Mesothelial cell of epicardium (in vitro differentiated cells): ENCODE results near the gene DNAJC16. TPM values are rescaled to one million over a fixed set of nuclear protein-coding genes. Genes with fewer than 3 reads are reported as not detected.
"Not testable (repeated sequence)": the region's sequence is repeated elsewhere in the genome, so short reads cannot be mapped to it uniquely, and the experiment has no call there.

Source experiments
- DNase-seq, 2 experiments: peaks; one replicate each; pipeline ENCODE4 v3.0.0; 2021; ENCODE audit warnings: low spot score in 2 of 2; ENCODE audit not compliant: unreplicated experiment in 2 of 2
- H3K27ac Mint-ChIP-seq: 2 replicates; pipeline ENCODE4 v1.8.0; 2021; ENCODE audit warnings: mixed read lengths
- H3K27me3 Mint-ChIP-seq: 2 replicates; pipeline ENCODE4 v1.8.0; 2021; ENCODE audit warnings: low read depth, mixed read lengths
- H3K36me3 Mint-ChIP-seq: 2 replicates; pipeline ENCODE4 v1.8.0; 2021; ENCODE audit warnings: mixed read lengths
- H3K4me1 Mint-ChIP-seq: 2 replicates; pipeline ENCODE4 v1.8.0; 2021; ENCODE audit warnings: mixed read lengths
- H3K4me3 Mint-ChIP-seq: 2 replicates; pipeline ENCODE4 v1.8.0; 2021; ENCODE audit warnings: mild to moderate bottlenecking, moderate library complexity, mixed read lengths
- H3K9me3 Mint-ChIP-seq: 2 replicates; pipeline ENCODE4 v1.8.0; 2021; ENCODE audit warnings: mixed read lengths
- total RNA-seq: library from RNA; stranded (reverse); gene quantifications from 3 replicates; pipeline ENCODE4 v1.2.1, GENCODE V29; 2021
- TF ChIP-seq, protein P1 (sequence below): fragments of 200-600 bp; sonication (generic); IDR thresholded peaks from one replicate; pipeline ENCODE4 v1.5.0; 2021; ENCODE audit warnings: antibody characterized with exemption; ENCODE audit not compliant: unreplicated experiment

DNAJC16 gene
- total RNA-seq, 1 donor from 2014 or later = 24.7 TPM

DNA sequence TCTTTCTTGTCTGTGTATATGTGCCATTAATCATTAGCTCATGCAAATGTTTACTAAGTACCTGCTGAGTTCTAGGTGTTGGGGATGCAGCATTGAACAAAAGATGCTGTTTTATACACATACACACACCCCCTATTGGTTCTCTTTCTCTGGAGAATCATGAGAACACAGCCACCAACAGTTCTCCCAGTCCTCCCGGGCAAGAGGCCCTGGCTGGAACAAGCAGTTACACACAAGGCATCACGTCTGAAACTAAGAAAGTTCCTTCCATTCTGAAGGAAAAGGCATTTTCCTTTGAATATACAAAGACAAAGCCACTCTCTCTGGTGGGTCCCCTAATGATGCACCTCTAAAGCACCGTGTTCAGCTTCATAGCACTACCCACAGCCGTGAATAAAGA, 13.5 kb upstream of the DNAJC16 start:
- DNase-seq = no peak
- no peaks in the 10 kb centered on the region for H3K9me3 Mint-ChIP-seq
- H3K4me3 Mint-ChIP-seq = no peak overlapping the region
- H3K27me3 Mint-ChIP-seq = no peaks in the 10 kb centered on the region
- H3K27ac Mint-ChIP-seq = no peak overlapping the region
- TF ChIP-seq, protein P1, sequence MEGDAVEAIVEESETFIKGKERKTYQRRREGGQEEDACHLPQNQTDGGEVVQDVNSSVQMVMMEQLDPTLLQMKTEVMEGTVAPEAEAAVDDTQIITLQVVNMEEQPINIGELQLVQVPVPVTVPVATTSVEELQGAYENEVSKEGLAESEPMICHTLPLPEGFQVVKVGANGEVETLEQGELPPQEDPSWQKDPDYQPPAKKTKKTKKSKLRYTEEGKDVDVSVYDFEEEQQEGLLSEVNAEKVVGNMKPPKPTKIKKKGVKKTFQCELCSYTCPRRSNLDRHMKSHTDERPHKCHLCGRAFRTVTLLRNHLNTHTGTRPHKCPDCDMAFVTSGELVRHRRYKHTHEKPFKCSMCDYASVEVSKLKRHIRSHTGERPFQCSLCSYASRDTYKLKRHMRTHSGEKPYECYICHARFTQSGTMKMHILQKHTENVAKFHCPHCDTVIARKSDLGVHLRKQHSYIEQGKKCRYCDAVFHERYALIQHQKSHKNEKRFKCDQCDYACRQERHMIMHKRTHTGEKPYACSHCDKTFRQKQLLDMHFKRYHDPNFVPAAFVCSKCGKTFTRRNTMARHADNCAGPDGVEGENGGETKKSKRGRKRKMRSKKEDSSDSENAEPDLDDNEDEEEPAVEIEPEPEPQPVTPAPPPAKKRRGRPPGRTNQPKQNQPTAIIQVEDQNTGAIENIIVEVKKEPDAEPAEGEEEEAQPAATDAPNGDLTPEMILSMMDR = no peak
- peaks cover 38% of the 10 kb centered on the region for H3K36me3 Mint-ChIP-seq
- H3K4me1 Mint-ChIP-seq = no peaks in the 10 kb centered on the region

DNA sequence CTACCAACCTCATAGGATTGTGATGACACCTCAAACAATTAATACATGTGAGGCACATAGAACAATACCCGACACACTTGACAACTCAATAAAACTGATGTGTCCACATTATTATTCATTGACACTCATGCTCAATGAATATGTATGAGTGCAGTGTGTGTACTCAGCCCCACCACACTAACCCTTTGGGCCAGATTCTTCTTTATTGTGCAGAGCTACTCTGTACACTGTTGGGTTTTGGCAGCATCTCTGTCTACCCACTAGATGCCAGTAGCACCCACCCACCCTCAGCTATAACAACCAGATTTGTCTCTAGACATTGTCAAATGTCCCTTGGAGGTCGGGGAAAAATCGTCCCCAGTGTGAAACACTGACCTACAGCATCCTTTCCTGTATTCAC, 12.7 kb upstream of the DNAJC16 start:
- TF ChIP-seq, protein P1 = no peak
- Mint-ChIP-seq H3K4me1 (no peaks in the 10 kb centered on the region), H3K9me3 (no peaks in the 10 kb centered on the region), H3K27me3 (no peaks in the 10 kb centered on the region), H3K4me3 (no peak overlapping the region), H3K27ac (no peak overlapping the region), H3K36me3 (peaks cover 37% of the 10 kb centered on the region)
- no peak for DNase-seq

DNA sequence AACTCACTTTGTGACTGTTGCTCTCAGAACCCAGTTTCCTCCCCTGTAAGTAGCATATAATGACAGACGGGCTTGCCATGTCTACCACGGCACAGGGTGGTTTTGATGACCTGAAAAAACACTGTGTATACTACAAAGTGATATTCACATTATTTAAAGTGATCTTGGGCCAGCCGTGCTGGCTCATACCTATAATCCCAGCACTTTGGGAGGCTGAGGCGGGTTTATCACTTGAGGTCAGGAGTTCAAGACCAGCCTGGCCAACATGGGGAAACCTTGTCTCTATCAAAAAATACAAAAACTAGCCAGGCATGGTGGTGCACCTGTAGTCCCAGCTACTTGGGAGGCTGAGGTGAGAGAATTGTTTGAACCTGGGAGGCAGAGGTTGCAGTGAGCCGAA, 12.1 kb upstream of the DNAJC16 start:
- not testable (repeated sequence) for H3K9me3 Mint-ChIP-seq, H3K27ac Mint-ChIP-seq, H3K4me3 Mint-ChIP-seq, DNase-seq, H3K4me1 Mint-ChIP-seq, H3K27me3 Mint-ChIP-seq
- H3K36me3 Mint-ChIP-seq = peaks cover 34% of the 10 kb centered on the region

DNA sequence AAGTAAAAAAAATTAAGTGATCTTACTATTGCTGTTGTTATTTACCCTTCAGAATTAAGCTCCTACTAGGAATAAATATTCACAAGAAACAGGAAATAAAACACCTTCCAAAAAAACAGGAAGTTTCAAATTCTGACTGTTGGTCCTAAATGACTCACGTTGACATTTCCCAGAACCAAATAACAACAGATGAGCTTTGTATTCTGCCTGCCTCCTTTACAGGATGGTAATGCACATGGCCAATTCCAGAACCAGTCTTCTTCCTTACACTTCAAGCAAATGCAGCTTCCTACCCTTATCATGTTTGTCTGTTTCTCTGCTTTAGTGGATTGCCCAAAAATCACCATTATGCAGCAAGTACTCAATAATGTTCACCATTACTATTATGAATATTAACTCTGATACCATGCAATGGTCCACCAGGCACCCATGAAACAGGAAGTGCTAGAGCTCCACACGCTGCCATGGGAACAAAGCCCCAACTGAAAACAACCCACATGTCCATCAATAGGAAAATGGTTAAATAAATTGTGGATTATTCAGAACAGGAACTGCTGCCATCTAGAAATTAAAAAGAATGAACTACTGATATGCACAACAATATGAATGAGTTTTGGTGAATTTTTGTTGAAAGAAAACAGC, 11.5 kb upstream of the DNAJC16 start:
- DNase-seq = no peak
- Mint-ChIP-seq H3K27ac (no peak overlapping the region), H3K9me3 (no peaks in the 10 kb centered on the region), H3K4me1 (no peaks in the 10 kb centered on the region), H3K27me3 (no peaks in the 10 kb centered on the region), H3K4me3 (no peak overlapping the region), H3K36me3 (peaks cover 34% of the 10 kb centered on the region)
- TF ChIP-seq, protein P1 = no peak

DNA sequence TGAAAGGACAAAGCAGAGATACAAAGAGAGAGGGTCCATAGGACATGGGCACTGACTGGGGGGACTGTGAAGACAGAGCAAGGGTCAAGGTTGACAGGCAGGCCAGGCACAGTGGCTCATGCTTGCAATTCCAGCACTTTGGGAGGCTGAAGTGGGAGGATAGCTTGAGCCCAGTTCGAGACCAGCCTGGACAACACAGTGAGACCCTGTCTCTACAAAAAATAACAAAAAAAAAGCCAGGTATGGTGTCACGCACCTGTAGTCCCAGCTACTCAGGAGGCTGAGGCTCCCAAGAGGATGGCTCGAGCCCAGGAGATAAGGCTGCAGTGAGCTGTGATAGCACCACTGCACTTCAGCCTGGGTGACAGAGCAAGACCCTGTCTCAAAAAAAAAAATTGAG, 7.0 kb upstream of the DNAJC16 start:
- TF ChIP-seq, protein P1 = no peak
- Mint-ChIP-seq H3K27ac (no peak overlapping the region), H3K9me3 (no peaks in the 10 kb centered on the region), H3K4me3 (no peak overlapping the region), H3K4me1 (peaks cover 14% of the 10 kb centered on the region), H3K36me3 (peaks cover 19% of the 10 kb centered on the region), H3K27me3 (no peaks in the 10 kb centered on the region)
- DNase-seq = no peak

DNA sequence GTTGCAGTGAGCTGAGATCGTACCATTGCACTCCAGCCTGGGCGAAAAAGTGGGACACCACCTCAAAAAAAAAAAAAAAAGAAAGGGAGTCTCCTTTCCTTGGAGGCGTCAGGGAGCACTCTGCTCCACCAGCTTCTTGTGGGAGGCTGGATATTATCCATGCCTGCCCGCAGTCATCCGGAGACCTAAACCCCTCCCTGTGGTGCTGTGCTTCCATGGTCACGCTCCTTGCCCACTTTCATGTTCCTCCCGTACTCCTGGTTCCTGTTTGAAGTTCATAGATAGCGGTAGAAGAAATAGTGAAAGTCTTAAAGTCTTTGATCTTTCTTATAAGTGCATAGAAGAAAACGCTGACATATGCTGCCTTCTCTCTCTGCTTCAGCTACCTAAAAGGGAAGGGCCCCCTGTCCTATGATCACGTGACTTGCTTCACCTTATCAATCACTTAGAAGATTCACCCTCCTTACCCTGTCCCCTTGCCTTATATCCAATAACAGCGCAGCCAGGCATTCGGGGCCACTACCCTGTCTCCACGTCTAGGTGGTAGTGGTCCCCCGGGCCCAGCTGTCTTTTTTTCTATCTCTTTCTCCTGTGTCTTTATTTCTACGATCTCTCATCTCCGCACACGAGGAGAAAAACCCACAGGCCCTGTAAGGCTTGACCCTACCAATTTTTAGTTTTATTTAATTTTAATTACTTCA, 5.3 kb upstream of the DNAJC16 start:
- Mint-ChIP-seq H3K27ac (peak overlapping the region; percentile 23), H3K36me3 (peaks cover 13% of the 10 kb centered on the region), H3K4me1 (peaks cover 25% of the 10 kb centered on the region)
- H3K4me3 Mint-ChIP-seq, DNase-seq, H3K9me3 Mint-ChIP-seq, H3K27me3 Mint-ChIP-seq: not testable (repeated sequence)
